Activated T-cell treated with anti-CD3 and anti-CD28 coated beads for 1 hour (primary cell): ENCODE data around the gene PALLD.

ENCODE experiments used
- DNase-seq: peaks from one replicate; pipeline ENCODE4 v3.0.0-alpha.2; 2020; ENCODE audit warnings: low read depth

Gene PALLD

DNA sequence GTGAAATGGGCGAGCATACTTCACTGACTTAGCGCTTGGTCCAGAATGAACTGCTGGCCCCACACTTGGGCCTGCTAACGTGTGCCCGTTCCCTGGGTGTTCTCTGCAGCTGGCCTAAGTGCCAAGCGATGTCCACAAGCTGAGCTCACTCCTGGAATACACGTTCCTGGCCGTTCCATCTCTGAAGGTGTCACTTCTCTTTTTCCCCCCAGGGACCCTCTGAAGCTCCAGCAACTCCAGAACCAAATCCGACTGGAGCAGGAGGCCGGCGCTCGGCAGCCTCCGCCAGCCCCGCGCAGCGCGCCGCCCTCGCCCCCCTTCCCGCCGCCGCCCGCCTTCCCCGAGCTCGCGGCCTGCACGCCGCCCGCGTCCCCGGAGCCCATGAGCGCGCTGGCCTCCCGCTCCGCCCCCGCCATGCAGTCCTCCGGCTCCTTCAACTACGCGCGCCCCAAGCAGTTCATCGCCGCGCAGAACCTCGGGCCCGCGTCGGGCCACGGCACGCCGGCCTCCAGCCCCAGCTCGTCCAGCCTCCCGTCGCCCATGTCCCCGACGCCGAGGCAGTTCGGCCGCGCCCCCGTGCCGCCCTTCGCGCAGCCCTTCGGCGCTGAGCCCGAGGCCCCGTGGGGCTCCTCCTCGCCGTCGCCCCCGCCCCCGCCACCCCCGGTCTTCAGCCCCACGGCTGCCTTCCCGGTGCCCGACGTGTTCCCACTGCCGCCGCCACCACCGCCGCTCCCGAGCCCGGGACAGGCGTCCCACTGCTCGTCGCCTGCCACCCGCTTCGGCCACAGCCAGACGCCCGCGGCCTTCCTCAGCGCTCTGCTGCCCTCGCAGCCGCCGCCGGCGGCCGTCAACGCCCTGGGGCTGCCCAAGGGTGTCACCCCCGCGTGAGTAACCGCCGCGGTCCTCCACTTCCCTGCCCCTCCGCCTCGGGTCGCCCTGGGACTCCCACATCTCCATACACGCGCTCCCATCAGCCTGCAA, 380.9 kb downstream of the PALLD start:
- DNase-seq: no peak

DNA sequence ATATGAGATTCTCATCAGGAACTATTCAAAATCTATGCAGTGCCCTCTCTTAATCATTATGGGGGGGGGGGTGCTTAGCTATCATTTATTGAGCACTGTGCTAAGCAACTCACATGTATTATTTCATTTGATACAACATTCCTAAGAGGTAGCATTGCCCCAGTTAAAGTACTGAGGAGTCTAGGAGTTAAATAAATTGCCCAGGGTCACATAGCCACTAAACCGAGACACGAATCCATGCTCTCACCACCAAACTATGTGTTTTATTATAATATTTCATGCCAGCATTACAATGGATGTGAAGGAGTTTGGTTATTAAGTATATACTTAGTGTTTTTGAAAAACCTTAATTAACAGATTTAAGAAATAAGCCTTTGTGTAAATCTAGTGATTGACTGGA, 381.8 kb downstream of the PALLD start:
- DNase-seq: no peak

DNA sequence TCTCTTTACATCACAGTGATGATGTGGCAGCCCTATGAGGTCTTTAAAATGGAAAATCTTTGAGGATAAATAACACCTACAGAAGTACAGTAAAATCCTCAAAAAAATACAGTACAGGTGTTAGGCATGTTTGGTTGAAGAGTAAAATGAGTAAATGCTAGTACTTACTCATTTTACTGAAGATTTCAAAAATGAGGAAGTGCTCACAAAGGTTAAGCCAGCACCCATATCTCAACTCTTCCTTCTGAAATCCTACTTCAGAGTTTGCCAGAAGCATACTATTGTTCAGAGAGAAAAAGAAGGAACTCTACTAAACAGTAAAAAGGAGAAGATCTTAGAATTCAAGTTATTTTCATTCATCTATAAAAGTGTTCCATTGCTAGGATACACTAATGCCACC, 382.3 kb downstream of the PALLD start:
- no peak for DNase-seq

DNA sequence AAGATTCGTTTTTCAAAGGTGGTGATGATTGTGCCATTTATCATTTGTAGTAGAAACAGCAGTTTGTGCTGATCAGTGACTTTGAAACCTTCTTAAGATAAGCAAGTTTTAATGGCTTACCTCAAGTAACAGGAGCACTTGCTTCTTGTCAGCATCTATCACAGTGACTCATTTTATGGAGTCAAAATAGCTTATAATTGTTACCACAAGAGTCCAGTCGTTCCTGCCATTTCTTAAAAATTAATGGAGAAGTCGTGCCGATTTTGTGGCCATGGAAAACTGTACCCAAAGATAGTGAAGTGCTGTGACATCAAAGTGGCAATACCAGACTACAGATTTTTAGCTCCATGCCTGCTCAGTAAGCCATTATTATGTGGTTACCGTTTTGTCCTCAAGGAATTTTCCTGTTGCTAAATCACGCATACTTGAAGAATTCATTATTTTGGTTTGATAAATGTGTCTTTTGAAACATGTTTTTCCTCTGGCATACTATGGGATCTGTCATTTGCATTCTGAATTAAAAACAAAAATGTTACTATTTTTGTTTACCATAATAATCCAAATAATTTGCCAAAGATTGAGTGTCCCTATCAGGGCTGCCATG, 383.3 kb downstream of the PALLD start:
- no peak for DNase-seq

DNA sequence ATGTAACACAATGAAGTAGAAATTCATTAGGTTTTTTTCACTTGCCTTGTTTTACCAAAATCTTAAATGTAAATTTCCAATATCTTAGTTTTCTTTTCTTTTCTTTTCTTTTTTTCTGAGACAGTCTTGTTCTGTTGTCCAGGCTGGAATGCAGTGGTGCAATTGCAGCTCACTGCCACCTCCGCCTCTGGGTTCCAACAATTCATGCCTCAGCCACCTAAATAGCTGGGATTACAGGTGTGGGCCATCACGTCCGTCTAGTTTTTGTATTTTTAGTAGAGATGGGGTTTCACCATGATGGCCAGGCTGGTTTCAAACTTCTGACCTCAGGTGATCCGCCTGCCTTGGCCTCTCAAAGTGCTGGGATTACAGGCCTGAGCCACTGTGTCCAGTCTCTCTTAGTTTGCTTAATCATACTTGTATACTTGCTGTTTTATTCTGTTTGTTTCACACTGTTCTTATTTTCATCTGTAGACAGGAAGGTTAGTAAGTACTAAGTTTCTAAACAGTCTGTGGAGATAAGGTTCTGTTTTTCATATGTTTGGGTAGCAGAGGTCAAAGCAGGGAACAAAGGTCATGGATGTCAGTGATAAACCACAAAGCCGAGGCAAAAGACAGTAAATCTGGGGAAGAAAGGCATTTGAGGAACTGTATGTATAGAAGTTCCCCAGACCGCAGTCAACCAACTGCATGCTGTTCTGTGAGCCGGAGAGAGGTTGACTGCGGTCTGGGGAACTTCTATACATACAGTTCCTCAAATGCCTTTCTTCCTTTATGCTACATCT, 384.2 kb downstream of the PALLD start:
- no peak for DNase-seq

DNA sequence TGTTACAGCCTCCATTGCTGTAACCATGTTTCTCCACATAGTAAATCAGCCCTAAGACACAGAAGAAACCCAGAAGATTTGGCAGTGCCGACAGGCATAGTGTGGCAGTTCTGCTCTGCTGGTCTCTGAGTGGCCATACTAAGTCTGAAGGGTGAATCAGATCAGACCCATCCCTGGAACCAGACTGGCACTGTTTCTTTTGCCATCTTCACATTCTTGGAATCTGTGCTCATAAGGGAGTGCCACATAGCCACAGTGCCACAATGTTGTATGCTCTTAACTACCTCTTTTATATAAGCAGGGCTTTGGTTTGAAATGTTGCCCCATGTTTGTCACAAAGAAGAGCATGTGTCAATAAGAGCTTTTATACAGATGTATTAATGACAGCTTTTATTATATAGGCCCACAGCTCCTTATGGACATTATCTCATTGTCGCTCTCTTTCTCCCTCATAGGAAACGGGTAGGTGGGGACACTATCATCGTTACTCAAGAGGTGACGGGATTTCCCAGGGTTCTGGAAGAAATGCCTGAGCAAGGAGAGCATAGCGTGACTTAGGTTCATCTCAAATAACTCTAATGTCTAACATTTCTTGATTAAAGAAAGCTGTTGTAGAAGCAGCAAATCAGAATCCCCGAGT, 385.0 kb downstream of the PALLD start:
- no peak for DNase-seq

DNA sequence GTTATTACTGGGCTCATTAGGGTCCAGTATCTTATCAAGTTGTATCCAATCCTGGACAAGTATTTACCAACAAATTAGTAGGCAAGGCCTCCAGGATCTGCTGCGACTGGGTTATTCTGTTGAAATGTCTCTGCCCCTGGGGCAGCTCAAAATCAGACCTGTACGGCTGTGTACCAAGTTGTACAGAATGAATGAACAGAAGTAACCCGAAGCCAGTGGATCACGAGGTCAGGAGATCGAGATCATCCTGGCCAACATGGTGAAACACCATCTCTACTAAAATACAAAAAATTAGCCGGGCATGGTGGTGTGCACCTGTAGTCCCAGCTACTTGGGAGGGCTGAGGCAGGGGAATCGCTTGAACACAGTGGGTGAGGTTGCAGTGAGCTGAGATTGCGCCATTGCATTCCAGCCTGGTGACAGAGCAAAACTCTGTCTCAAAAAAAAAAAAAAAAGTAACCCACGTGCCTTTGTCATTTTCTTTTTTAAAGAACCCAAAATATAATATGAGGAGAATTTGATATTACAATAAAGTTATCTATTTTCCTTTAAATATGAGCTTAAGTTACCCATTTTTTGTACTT, 385.9 kb downstream of the PALLD start:
- DNase-seq: no peak

DNA sequence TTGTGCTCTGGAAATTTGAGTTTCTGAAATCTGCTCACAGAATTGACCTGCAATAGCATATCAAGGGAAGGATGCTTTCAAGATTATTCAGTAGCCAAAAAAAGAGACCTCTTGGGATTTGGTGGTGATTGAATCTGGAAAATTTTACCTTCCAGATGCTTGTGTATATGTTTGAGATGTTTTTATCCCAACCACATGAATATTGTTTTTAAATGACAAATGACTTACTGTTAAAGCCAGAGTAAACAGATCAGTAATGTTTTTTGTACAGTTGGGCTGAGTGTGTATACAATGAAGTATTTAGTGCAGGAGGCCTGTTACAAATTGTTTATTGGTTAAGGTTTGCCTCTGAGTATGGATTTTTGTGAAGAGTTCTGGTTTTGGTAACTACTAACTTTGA, 386.7 kb downstream of the PALLD start:
- DNase-seq: no peak

DNA sequence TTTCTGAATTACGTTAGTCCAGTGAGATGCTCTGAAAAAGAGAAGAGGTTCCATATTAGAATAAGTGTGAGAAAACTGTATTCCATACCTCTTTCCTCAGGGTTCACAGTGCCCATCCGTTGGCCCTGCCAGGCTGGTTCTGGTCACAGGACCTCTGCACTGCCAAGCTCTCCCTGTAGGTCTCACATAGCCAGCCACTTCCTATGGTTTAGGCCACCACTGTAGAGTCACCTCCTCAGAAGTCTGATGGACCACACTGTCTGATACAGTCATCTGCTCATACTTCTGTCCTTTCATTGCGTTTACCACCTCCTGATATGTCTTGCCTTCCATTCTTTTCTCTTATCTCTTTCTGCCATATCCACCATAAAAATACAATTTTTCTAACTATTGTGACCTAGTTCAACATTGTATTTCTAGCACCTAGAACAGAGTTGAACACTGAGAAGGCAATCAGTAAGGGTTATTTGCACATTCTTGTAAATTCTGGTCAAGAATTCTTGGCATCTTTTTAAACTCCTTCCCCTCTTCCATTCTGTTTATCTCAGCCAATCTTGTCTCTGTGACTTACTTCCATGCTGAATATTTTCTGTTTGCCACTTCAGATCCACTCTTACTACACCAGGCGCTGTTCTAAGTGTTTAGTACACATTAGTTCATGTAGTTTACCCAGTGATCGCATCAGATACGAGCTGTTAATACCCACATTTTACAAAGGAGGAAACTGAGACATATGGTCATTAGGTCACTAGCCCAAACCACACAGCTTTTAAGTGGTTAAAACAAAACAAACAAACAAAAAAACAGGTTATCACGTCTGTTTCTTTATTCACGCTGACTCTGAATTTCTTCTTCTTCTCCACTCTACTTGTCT, 387.6 kb downstream of the PALLD start:
- DNase-seq: no peak

DNA sequence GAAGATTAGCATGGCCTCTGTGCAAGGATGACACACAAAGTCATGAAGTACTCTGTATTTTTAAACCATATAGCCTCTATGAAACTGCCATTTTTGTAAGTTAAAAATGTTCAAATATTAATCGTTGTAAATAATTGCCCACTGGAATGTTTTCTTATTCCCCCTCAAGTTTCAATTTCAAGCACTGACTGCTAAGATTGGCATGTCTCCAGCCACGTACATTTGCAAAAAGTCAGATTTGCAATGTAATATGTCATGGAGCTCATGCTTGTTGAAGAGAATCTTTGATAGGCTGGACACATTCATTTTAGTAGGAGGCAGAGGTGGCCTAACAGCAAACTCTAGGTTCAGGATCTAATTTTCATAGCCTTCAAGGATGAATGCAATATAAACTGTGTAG, 388.5 kb downstream of the PALLD start:
- DNase-seq: no peak

DNA sequence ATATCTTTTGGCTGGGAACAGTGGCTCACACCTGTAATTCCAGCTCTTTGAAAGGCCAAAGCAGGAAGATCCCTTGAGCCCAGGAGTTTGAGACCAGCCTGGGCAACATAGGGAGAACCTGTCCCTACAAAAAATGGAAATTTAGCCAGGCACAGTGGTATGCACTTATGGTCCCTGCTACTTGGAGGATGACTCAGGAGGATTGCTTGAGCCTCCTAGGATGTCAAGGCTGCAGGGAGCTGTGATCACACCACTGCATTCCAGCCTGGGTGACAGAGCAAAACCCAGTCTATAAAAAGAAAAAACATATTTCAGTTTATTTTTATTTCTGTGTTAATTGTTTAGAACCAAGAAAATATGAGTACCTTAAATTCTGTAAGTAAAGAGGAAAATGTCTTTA, 389.5 kb downstream of the PALLD start:
- no peak for DNase-seq

DNA sequence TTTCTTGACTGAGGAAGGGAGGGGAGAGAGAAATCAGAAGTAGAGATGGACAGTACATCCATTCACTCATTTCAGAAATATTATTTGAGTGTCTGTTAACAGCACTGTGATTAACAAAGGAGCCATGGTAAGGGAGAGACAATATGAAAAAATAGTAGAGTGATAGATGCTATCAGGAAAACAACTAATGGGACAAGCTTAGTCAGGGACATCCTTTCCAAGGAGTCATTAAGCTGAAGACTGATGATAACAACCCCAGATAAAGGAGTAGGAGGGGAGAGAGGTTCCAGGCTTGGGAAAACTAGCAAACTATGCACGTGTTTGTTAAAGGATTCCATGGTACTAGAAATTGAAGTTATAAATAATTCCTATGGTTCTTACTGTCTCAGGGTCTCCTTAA, 391.0 kb downstream of the PALLD start:
- DNase-seq: no peak

DNA sequence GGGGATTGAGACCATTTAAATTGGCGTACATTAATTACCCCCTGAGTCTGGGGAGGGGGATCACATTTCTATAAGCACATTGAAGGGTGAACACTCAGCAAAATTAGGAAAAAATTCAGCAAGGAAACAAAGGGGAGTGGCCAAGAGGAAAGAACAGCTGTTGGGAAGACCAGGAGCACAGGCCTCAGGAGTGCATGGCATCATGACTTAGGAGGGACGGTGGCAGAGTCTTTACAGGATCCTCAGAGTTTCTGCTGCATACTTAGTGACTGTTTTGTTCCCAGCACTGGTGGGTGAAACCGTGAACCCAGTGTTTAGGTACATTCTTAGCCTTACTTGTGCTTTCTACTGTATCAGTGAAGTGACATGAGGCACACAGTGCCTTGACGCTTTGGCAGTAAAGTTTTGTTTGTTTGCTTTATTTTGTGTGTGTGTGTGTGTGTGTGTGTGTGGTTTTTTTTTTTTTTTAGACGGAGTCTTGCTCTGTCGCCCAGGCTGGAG, 391.9 kb downstream of the PALLD start:
- no peak for DNase-seq

DNA sequence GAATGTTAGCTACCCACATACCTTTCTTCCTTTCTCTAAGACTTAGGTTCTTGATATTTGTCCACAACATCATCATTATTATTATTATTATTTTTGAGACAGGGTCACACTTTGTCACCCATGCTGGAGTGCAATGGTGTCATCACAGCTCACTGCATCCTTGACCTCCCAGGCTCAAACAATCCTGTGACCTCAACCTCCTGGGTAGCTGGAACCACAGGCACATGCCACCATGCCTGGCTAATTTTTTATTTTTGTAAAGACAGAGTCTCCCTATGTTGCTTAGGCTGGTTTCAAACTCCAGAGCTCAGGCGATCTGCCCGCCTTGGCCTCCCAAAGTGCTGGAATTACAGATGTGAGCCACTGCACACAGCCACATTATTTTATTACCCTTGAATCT, 394.2 kb downstream of the PALLD start:
- DNase-seq: no peak

DNA sequence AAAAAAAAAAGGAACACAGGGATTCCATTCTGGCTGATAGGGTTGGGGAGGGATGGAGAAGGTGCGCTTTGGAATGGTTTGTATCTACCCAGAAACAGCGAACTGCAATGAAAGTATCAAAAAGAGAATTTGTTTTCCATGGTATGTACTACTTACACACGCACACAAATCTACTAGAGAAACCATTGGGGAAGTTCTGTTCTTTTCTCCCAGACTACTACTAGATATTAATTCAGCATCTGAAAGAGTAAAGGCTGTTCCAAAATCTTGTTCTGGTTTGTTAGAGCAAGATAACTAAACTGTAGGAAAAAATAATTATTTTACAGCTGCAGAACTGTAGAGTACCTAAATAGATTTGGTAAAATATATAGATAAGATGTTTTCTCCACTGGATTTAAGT, 394.8 kb downstream of the PALLD start:
- DNase-seq: no peak

DNA sequence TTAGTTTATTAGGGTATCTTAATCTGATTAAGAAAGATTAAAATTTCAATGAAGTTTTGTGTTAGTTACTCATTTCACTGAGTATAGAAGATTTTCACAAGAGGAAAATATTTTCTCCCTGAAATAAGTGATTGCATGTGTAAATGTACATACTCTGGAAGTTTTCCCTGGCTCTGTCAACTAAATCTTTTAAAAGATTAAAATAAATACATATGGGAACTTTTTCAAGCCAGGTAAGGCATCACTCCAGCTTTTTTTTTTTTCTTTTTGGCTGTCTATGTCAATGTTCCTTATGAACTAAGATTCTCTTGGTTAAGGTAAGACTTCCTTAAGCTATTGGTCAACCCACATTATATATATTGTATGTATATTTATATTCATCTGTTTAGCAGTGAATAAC, 395.6 kb downstream of the PALLD start:
- DNase-seq: no peak

DNA sequence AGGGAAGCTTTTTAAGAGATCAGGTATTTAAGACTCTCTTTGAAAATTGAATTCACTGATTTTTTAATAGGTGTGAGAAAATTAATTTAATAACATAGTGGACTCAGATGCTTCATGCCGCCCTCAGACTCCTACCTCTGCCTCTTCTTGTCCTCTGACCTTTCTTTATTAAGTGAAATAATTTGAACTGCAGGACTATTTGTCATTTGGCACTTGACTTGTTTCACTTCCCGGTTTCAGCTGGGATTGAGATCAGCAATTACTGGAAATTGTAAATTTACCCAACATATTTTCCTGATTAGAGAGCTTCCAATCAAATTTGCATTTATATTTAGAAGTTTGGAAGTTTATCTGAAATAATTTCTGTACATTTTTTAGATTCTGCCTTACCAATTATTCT, 396.4 kb downstream of the PALLD start:
- no peak for DNase-seq

DNA sequence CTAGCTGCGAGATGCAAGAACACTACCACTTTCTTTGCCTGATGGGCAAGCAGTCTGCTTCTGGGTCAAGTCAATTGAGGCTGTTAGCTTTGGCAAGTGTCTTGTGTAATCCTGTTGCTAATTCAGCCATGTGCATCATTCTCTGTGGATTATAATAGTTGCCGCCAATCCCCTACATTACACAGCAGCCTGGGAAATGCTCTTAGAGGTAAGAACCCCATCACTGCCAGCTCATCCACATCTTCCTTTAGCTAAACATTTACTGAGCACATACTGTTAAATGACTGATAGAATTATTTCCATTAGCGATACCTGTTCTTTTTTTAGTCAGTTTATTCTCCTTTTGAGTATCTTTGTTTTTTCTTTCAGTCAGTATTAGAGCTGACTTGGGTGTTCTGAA, 397.0 kb downstream of the PALLD start:
- no peak for DNase-seq

DNA sequence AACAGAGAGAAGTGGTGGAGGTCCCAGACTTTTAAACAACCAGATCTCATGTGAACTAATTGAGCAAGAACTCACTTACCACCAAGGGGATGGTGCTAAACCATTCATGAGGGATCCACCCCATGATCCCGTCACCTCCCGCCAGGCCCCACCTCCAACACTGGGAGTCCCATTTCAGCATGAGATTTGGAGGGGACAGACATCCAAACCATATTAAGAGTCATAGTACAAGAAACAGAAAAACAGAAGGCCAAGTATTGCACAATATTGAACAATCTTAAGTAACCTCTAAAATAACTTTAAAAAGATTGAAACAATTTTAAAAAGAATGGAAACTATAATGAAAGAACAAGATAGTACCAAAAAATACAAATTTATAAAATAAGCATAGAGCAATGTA, 403.2 kb downstream of the PALLD start:
- DNase-seq: no peak

DNA sequence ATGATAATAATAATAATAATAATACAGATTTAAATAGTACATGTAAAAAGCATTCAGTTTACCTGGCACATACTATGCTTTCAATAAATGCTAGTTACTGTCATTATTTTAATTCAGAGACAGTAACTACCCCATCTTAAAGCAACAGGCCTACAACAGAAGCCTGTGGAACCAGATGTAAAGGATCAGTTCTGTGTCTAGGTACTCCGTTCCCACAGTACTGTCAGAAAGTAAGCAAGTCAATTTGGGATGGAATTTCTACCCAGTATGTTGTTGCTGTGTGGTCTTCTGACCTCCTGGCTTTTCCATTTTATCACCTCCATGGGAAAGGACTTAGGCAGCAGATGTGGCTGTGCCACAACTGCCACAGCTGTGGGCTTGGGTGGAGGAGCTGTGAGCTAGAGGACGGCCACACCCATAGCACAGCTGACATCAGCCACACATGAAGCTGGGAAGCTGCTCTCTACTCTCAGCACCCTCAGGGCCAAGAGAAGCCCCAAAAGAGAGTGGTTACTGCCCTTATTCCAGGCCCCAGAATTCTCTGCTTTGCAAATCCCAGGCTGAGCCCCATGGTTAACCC, 410.4 kb downstream of the PALLD start:
- no peak for DNase-seq
